D721Med (cell line): Measurements from ENCODE around the gene NEK7.

Experiments used
- DNase-seq: peaks from one replicate; pipeline ENCODE4 v3.0.0; 2011; ENCODE audit warnings: low spot score; ENCODE audit not compliant: insufficient read length
- FAIRE-seq: peaks from 2 replicates; lab custom pipeline; 2011; peaks lifted over from hg19 to GRCh38; lab: Jason Lieb, UNC
- CTCF ChIP-seq: IDR thresholded peaks from 2 replicates; pipeline ENCODE4 v1.5.1; 2012; ENCODE audit warnings: mild to moderate bottlenecking, control low read depth; ENCODE audit not compliant: insufficient read depth; ENCODE audit errors: missing control alignments

Gene NEK7

GRCh38 chr1:198156745-198157240 is at the start of gene NEK7:
NEK7 (plus strand) TSS chr1:198156998; CDS start chr1:198232581, 75,583 bp downstream.
- TF ChIP-seq CTCF: no peak
- FAIRE-seq: no peak
- peak; percentile 57 for DNase-seq

GRCh38 chr1:198107091-198107501 is 49.7 kb upstream of the NEK7 start:
- FAIRE-seq (no peak), DNase-seq (no peak)
- no peak for TF ChIP-seq CTCF

DNA sequence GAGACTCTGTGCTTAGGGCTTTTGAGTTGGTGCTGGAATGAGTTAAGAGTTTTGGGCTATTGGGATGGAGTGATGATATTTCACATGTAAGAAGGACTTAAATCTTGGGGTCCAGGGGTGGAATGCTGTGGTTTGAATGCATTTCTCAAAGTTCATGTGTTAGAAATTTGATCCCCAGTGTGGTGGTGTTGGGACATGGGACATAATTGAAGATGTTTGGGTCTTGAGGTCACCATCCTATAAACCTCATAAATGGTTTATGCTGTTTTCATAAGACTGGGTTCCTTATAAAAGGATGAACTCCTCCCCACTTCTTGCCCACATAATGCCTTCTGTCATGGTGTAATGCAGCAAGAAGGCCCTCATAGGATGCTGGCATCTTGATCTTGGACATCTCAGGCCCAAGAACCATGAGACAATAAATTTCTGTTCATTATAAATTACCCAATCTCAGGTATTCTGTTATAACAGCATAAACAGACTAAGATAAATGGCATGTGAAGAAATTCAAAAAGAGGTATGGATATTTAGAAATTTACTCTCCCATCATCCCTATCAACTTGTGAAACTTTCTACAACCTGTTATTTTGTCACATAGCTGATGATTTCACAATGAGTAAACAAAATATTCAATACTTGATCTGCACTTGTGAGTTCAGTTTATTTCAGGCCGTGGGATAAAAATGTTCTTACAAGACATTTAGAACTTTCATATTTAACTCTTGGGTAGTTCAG is 48.0 kb upstream of the NEK7 start:
- FAIRE-seq (no peak), DNase-seq (no peak)
- no peak for TF ChIP-seq CTCF

GRCh38 chr1:198109371-198109715 is 47.5 kb upstream of the NEK7 start:
- no peak for DNase-seq
- FAIRE-seq: no peak
- TF ChIP-seq CTCF: no peak

DNA sequence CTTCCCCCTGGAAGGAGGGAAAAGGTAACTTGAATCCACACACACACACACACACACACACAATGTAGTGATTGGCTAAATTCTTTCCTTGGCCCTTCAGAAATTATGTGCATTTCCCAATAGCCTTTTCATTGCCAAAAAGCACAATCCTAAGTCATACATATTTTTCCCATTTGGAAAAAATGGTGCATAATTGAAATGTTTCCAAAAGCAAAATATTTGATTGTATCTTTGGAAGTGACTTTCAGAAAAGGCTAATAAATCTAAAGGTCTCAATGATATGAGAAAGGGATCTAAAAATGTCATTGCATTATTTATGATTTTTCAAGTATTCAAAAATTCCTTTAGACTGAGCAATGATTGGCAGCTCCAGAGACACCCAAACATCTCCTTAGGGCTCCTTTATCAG is 43.5 kb upstream of the NEK7 start:
- TF ChIP-seq CTCF: no peak
- DNase-seq: no peak
- no peak for FAIRE-seq

- no peak for DNase-seq
- peak; percentile 68 for FAIRE-seq
- TF ChIP-seq CTCF: no peak
Observed at GRCh38 chr1:198116069-198116468, 40.7 kb upstream of the NEK7 start.

DNA sequence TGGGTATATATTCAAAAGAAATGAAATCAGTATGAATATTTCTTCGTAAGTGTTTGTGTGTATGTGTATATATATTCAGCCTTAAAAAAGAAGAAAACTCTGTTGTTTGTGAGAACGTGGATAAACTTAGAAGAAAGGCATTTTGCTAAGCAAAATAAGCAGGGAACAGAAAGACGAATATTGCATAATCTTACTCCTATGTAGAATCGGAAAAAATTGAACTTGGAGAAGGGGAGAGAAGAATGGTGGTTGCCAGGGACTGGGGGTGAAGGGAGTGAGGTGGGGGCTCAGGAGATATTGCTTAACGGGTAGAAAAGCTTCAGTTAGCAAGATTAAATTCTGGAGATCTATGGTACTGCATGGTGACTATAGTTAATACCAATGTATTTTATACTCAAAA is 40.3 kb upstream of the NEK7 start:
- no peak for TF ChIP-seq CTCF
- FAIRE-seq: no peak
- no peak for DNase-seq
